Body of pancreas (tissue), 4 donors: ENCODE measurements around the gene FOXP1.

ENCODE experiments used
- POLR2A ChIP-seq, 3 donors: fragments of 450-650 bp; IDR thresholded peaks; one replicate each; pipeline ENCODE4 v1.6.1; 2016; ENCODE audit warnings: antibody characterized with exemption in 3 of 3, mild to moderate bottlenecking in 2 of 3
- TF ChIP-seq, protein P1 (sequence below), 7 experiments: fragments of 450-650 bp in 4 of 7; fragments of 200-600 bp in 3 of 7; sonication (generic) in 3 of 7; IDR thresholded peaks; one replicate each; pipeline ENCODE4 v1.5.1; 2016 to 2019; ENCODE audit warnings: antibody characterized with exemption in 7 of 7

DNA sequence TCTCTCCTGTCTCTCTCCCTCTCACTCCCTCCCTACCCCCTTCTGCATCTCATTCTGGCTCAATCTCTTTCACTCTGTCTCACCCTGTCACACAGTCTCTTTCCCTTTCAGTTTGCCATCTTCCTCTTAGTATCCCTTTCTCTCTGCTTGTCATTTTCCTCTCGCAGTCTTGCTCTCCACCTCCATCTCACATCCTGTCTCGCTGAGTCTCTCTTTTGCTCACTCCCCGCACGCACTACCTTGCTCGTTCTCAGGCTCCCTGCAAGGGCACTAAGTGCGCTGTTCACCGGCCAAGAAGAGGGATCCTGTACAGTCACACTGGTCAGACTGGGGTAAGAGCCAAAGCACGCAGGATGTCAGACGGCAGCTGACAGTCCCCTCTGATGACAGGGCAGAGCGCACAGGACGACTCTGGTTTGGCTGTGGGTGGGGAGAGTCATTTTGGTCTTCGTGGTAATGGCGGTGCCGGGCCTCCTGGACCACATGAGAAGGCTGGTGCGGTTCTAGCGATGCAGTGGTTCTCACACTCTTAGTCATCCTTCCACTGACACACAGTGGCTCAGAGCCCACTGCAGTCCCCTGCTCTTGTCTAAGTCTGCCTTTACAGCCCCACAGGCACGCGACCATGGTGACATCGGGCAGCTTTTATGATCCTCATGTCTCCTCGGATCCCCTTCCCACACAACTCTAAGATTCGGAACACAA is 356.8 kb downstream of the FOXP1 start:
- TF ChIP-seq, protein P1, sequence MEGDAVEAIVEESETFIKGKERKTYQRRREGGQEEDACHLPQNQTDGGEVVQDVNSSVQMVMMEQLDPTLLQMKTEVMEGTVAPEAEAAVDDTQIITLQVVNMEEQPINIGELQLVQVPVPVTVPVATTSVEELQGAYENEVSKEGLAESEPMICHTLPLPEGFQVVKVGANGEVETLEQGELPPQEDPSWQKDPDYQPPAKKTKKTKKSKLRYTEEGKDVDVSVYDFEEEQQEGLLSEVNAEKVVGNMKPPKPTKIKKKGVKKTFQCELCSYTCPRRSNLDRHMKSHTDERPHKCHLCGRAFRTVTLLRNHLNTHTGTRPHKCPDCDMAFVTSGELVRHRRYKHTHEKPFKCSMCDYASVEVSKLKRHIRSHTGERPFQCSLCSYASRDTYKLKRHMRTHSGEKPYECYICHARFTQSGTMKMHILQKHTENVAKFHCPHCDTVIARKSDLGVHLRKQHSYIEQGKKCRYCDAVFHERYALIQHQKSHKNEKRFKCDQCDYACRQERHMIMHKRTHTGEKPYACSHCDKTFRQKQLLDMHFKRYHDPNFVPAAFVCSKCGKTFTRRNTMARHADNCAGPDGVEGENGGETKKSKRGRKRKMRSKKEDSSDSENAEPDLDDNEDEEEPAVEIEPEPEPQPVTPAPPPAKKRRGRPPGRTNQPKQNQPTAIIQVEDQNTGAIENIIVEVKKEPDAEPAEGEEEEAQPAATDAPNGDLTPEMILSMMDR (IDR thresholded peaks at IDR 0.05), result no peak
- TF ChIP-seq POLR2A (IDR thresholded peaks at IDR 0.05), result no peak
